Stomach (tissue), 9 donors: Measurements from ENCODE around the gene RBMS3. TPM values are rescaled to one million over a fixed set of nuclear protein-coding genes. Genes with fewer than 3 reads are reported as not detected.
"Not testable (repeated sequence)": the region's sequence is repeated elsewhere in the genome, so short reads cannot be mapped to it uniquely, and the experiment has no call there.

Source experiments
- DNase-seq, 2 donors: peaks; one replicate each; pipeline versions ENCODE4 v3.0.0 to v3.0.0-alpha.2; 2013 to 2019
- H3K27ac ChIP-seq, 5 donors: fragments of 200-600 bp in 4 of 5; sonication (generic) in 4 of 5; one replicate each; pipeline ENCODE4 v1.5.1; 2013 to 2019; ENCODE audit warnings: mild to moderate bottlenecking in 1 of 5, moderate library complexity in 1 of 5
- H3K27me3 ChIP-seq, 3 donors: fragments of 200-600 bp; sonication (generic); one replicate each; pipeline ENCODE4 v1.5.1; 2017 to 2019; ENCODE audit warnings: mixed run types in 1 of 3
- H3K36me3 ChIP-seq, 4 donors: fragments of 200-600 bp; sonication (generic); 1 replicate in 3 of 4; 2 replicates in 1 of 4; pipeline ENCODE4 v1.5.1; 2016 to 2019
- H3K4me1 ChIP-seq, 4 donors: fragments of 200-600 bp; sonication (generic); one replicate each; pipeline ENCODE4 v1.5.1; 2016 to 2019
- H3K4me3 ChIP-seq, 4 donors: fragments of 200-600 bp; sonication (generic) in 3 of 4; one replicate each; pipeline ENCODE4 v1.5.1; 2016 to 2019; ENCODE audit warnings: mild to moderate bottlenecking in 1 of 4
- H3K9me3 ChIP-seq, 4 donors: fragments of 200-600 bp; sonication (generic); one replicate each; pipeline ENCODE4 v1.5.1; 2016 to 2019
- CTCF ChIP-seq, 7 experiments: fragments of 450-650 bp in 4 of 7; fragments of 200-600 bp in 3 of 7; sonication (generic) in 3 of 7; IDR thresholded peaks; one replicate each; pipeline ENCODE4 v1.5.1; 2016 to 2019; ENCODE audit warnings: antibody characterized with exemption in 7 of 7, control low read depth in 2 of 7, mild to moderate bottlenecking in 1 of 7
- EP300 ChIP-seq: sonication (generic); formaldehyde crosslinking; IDR thresholded peaks from one replicate; pipeline ENCODE4 v1.6.1; 2017; ENCODE audit warnings: antibody characterized with exemption
- POLR2A ChIP-seq, 4 donors: fragments of 450-650 bp; IDR thresholded peaks; one replicate each; pipeline ENCODE4 v1.6.1; 2016; ENCODE audit warnings: antibody characterized with exemption in 4 of 4, control low read depth in 2 of 4, mild to moderate bottlenecking in 1 of 4, moderate library complexity in 1 of 4
- POLR2AphosphoS5 ChIP-seq, 3 donors: sonication (generic); formaldehyde crosslinking; IDR thresholded peaks; one replicate each; pipeline ENCODE4 v1.6.1; 2016; ENCODE audit warnings: antibody characterized with exemption in 3 of 3
- WGBS, 5 donors: extraction: QIAGEN DNeasy Blood & Tissue Kit in 3 of 5; methylation state at CpG; one replicate each; pipeline versions ENCODE4 v1.1.5 to v1.1.7; 2013 to 2018; 5-methylcytosine and 5-hydroxymethylcytosine counted together
- intact Hi-C: fragments of 100-400 bp; cut with DNase I; formaldehyde crosslinking; loops from one replicate; pipeline ENCODE4 v1.15.1; 2023; ENCODE audit warnings: low total_unique reads
- polyA plus RNA-seq, 3 donors: library from polyadenylated mRNA; stranded (reverse); fragments of 200-250 nt; gene quantifications; one replicate each; pipeline ENCODE4 v1.2.3, GENCODE V29; 2013
- total RNA-seq, 5 donors: library from RNA; depleted of rRNA; stranded (reverse); fragments of >200 nt; gene quantifications; one replicate each; pipeline versions ENCODE4 v1.1.0 to v1.2.3, GENCODE V29; 2014 to 2016
- donor health status: healthy with polysubstance abuse.
- donor health status: Bipolar disorder and iron deficiency.
- donor health status: healthy.

The RBMS3 gene
- total and polyA plus RNA-seq, 8 donors = 2.0 to 103 (median 16.0) TPM

- no peaks in the 10 kb centered on the region for H3K36me3 ChIP-seq
- H3K27ac ChIP-seq = no peak overlapping the region
- H3K9me3 ChIP-seq = no peaks in the 10 kb centered on the region
- no peaks in the 10 kb centered on the region for H3K27me3 ChIP-seq
- H3K4me3 ChIP-seq = no peak overlapping the region
- TF ChIP-seq POLR2AphosphoS5 (IDR thresholded peaks at IDR 0.05) (no peak), CTCF (IDR thresholded peaks at IDR 0.05) (no peak), EP300 (no peak), POLR2A (IDR thresholded peaks at IDR 0.05) (no peak)
- intact Hi-C loops = no loop called here
- DNase-seq = no peak
- H3K4me1 ChIP-seq = no peaks in the 10 kb centered on the region
- 66 to 86% (median 79%) methylated on average over 4 of the region's 4 CpGs for WGBS, 5 donors
Observed at GRCh38 chr3:30035935-30036567, 755.2 kb downstream of the RBMS3 start.

- H3K27me3 ChIP-seq = no peaks in the 10 kb centered on the region
- intact Hi-C loops = no loop called here
- DNase-seq = no peak
- H3K4me1 ChIP-seq = no peaks in the 10 kb centered on the region
- no peaks in the 10 kb centered on the region for H3K36me3 ChIP-seq
- TF ChIP-seq POLR2AphosphoS5 (IDR thresholded peaks at IDR 0.05) (no peak), EP300 (no peak), POLR2A (IDR thresholded peaks at IDR 0.05) (no peak)
- H3K4me3 ChIP-seq = no peak overlapping the region
- 85 to 92% (median 88%) methylated on average over 4 of the region's 4 CpGs for WGBS, 5 donors
- H3K9me3 ChIP-seq = no peaks in the 10 kb centered on the region
- H3K27ac ChIP-seq = no peak overlapping the region
Observed at GRCh38 chr3:30040126-30040525, 759.3 kb downstream of the RBMS3 start.

GRCh38 chr3:30041481-30041880, 760.6 kb downstream of the RBMS3 start:
- H3K9me3 ChIP-seq, H3K27me3 ChIP-seq, H3K4me1 ChIP-seq, H3K27ac ChIP-seq, DNase-seq, intact Hi-C loops, H3K36me3 ChIP-seq, H3K4me3 ChIP-seq: not testable (repeated sequence)
- WGBS, 5 donors = 23 to 35% (median 29%) methylated on average over 3 of the region's 3 CpGs

- H3K27ac ChIP-seq = no peak overlapping the region
- no peak overlapping the region for H3K4me3 ChIP-seq
- WGBS, 5 donors = 16 to 20% (median 17%) methylated on average over 4 of the region's 4 CpGs
- H3K9me3 ChIP-seq = no peaks in the 10 kb centered on the region
- no peaks in the 10 kb centered on the region for H3K4me1 ChIP-seq
- peak; percentile 55 to 91 for DNase-seq
- H3K27me3 ChIP-seq = no peaks in the 10 kb centered on the region
- TF ChIP-seq POLR2AphosphoS5 (IDR thresholded peaks at IDR 0.05) (no peak), CTCF (IDR thresholded peaks at IDR 0.05) (peak in 4 of 7 experiments; percentile 22 to 74 (median 54)), POLR2A (IDR thresholded peaks at IDR 0.05) (no peak)
- intact Hi-C loops = no loop called here
- no peaks in the 10 kb centered on the region for H3K36me3 ChIP-seq
Observed at GRCh38 chr3:30042274-30042859, 761.5 kb downstream of the RBMS3 start.

- Histone ChIP-seq H3K27ac (no peak overlapping the region), H3K4me1 (no peaks in the 10 kb centered on the region), H3K9me3 (no peaks in the 10 kb centered on the region), H3K4me3 (no peak overlapping the region), H3K27me3 (no peaks in the 10 kb centered on the region), H3K36me3 (no peaks in the 10 kb centered on the region)
- intact Hi-C loops = no loop called here
- TF ChIP-seq EP300 (no peak), POLR2A (IDR thresholded peaks at IDR 0.05) (no peak), CTCF (IDR thresholded peaks at IDR 0.05) (no peak), POLR2AphosphoS5 (IDR thresholded peaks at IDR 0.05) (no peak)
- 88 to 95% (median 93%) methylated on average over 3 of the region's 3 CpGs for WGBS, 5 donors
- no peak for DNase-seq
Observed at GRCh38 chr3:30042916-30043555, 762.2 kb downstream of the RBMS3 start.
